ENCODE measurements around the gene LRIT3.

The LRIT3 gene

GRCh38 chr4:109912706-109913595 lies 65.0 kb downstream of the LRIT3 start, which contains the start of gene EGF:
TSS of gene EGF (plus strand) at chr4:109912883. CDS start at chr4:109913336, 453 bp downstream.
- no peak for DNase-seq

GRCh38 chr4:109913596-109914241 lies 65.8 kb downstream of the LRIT3 start:
- DNase-seq, result no peak

GRCh38 chr4:109914322-109914721 lies 66.4 kb downstream of the LRIT3 start:
- DNase-seq, result no peak

- no peak for DNase-seq
Observed at GRCh38 chr4:109915385-109916026, 67.6 kb downstream of the LRIT3 start.

DNA sequence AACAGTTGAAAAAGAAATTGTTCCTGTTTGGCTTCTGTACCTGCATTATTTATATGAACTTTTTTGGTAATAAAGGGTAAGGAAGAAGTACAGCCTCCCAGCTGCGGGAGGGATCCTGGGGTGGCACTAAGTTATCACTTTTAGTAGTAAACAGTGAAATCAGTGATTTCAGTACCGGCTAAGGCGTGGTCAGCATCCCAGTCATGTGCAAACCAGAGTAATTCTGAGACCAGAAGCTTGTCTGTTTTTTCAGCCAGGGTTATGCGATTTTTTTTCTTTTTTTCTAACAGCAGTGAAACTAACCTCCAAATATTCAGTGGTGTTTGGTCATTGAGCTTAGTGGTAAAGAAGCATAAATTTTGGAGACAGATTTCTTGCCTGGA lies 68.1 kb downstream of the LRIT3 start:
- DNase-seq, result no peak

DNA sequence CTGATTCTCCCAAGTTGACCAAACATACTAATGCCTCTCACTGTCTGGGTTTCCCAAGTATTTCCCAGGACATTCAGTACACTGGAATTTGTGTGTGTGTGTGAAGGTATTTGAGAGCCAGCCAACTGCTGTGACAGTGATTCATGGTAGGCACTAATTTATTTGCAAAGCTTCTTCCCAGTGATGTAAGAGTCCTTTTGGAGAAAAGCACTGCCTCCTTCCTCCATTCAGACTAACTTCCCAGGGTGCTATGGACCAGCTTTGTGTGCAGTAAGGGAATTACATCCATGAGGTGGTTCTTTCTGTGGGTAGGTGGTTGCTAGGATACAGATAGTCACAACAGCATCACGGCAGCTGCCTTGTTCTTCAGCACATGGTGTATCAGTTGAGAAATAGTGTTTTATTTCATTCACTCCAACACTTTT lies 73.5 kb downstream of the LRIT3 start:
- DNase-seq, result no peak
